ENCODE results near the gene YY1. TPM values are rescaled to one million over a fixed set of nuclear protein-coding genes. Genes with fewer than 3 reads are reported as not detected.

YY1 gene
- total and polyA plus RNA-seq, 2 of the 8 experiments (the other 6 are each of a cell fraction or from before 2014, with no cell fraction given), result 26.4 to 106 TPM

GRCh38 chr14:100306101-100306997 lies 67.4 kb downstream of the YY1 start, which contains the start of gene SLC25A29 (continued):
- TF ChIP-seq POLR2AphosphoS5 (IDR thresholded peaks at IDR 0.05; ENCODE audit: low read depth, low read length) (peak; percentile 50), POLR2A (IDR thresholded peaks at IDR 0.05; ENCODE audit: control extremely low read depth in 1 of 2, low read depth in 2 of 2, low read length in 2 of 2) (peak in 1 of 2 experiments; percentile 57; a peak in 2 of 3 replicates), TBP (IDR thresholded peaks at IDR 0.05; ENCODE audit: low read depth, low read length) (peak; percentile 45; the same call in 1 of the 2 replicates), RBBP5 (IDR thresholded peaks at IDR 0.05; ENCODE audit: borderline replicate concordance, low read depth, low read length) (peak; percentile 52; the same call in 1 of the 2 replicates), KDM4A (IDR thresholded peaks at IDR 0.05; ENCODE audit: low read depth, low read length, severe bottlenecking) (peak; percentile 19), CEBPB (IDR thresholded peaks at IDR 0.05; ENCODE audit: low read depth, low read length) (peak; percentile 42; the same call in 1 of the 2 replicates), TAF1 (IDR thresholded peaks at IDR 0.05; ENCODE audit: low read depth, low read length) (peak; percentile 46)
